Measurements from ENCODE around the gene LRIG2.
"Not testable (repeated sequence)": the region's sequence is repeated elsewhere in the genome, so short reads cannot be mapped to it uniquely, and the experiment has no call there.

The LRIG2 gene, protein sequence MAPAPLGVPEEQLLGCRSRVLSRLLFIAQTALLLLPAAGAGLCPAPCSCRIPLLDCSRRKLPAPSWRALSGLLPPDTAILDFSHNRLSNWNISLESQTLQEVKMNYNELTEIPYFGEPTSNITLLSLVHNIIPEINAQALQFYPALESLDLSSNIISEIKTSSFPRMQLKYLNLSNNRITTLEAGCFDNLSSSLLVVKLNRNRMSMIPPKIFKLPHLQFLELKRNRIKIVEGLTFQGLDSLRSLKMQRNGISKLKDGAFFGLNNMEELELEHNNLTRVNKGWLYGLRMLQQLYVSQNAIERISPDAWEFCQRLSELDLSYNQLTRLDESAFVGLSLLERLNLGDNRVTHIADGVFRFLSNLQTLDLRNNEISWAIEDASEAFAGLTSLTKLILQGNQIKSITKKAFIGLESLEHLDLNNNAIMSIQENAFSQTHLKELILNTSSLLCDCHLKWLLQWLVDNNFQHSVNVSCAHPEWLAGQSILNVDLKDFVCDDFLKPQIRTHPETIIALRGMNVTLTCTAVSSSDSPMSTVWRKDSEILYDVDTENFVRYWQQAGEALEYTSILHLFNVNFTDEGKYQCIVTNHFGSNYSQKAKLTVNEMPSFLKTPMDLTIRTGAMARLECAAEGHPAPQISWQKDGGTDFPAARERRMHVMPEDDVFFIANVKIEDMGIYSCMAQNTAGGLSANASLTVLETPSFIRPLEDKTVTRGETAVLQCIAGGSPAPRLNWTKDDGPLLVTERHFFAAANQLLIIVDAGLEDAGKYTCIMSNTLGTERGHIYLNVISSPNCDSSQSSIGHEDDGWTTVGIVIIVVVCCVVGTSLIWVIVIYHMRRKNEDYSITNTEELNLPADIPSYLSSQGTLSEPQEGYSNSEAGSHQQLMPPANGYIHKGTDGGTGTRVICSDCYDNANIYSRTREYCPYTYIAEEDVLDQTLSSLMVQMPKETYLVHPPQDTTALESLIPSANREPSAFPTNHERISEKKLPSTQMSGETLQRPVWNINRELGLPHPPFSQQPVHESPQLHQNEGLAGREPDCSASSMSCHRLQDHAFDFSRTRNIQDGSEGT

DNA sequence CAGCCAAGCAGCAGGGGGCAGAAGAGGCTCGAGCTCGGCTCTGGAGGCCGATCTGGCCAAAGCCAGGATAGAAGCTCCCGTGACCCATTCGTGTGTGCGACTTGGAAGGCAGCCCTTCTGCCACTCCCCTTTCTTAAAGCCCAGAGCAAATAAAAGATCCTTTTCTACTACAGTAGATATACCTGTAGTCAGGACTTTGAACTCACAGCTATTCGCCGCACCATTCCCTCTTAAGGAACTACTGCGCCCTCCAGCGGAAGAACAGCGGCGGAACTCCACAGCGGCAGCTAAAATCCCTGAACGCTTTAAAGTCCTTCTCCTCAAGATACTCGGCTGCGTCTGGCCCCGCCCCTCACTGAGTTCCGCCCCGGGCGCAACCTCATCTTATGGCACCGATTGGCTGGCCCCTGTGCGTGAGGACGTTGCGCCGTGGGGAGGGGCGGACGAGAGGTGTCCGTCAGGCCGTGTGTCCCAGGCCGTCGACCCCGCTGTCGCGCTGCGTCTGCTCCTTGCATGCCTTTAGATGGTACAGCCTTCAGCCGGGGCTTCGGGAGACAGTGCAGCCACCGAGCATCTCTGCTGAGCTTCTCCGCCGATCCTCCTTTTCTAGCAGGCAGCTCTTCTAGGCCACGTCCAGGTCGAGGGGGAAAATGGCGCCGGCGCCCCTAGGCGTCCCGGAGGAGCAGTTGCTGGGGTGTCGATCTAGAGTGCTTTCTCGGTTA lies at the start of gene LRIG2:
Gene LRIG2, plus strand, starts transcription at position 442 of the 722 bp plus-strand sequence. Its CDS starts 209 bp downstream, at position 651.
- peak; percentile 97 for DNase-seq (ENCODE audit: low spot score)

DNA sequence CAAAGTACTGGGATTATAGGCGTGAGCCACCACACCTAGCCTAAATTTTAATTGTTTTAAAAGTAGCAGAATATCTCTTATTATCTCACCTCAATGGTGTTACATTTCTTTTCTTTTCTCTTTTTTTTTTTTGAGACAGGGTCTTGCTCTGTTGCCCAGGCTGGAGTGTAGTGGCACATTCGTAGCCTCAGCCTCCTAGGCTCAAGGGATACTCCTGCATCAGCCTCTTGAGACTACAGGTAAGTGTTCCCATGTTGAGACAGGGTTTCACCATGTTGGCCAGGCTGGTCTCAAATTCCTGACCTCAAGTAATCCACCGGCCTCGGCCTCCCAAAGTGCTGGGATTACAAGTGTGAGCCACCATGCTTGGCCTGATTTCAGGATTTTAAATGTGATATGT lies 49.7 kb upstream of the LRIG2 start:
- not testable (repeated sequence) for DNase-seq (ENCODE audit: low spot score)

DNA sequence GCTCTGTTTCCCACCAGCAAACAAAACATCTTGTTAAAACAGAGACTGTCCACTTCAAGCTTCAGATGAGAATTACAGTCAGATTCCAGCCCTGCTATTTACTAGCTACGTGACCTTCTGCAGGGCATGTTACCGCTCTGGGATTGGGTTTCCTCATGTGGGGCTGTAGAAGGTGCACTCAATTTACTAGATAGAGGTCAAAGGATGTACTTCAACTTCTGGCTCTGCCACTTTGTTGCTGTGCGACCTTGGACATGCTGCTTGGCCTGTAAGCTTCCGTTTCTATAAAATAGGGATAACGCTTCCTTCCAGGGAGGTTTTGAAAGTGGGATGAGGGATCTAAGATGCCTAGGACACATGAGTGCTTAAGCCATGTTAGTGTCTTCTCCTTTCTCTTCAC lies 46.0 kb upstream of the LRIG2 start:
- DNase-seq (ENCODE audit: low spot score) = no peak

DNA sequence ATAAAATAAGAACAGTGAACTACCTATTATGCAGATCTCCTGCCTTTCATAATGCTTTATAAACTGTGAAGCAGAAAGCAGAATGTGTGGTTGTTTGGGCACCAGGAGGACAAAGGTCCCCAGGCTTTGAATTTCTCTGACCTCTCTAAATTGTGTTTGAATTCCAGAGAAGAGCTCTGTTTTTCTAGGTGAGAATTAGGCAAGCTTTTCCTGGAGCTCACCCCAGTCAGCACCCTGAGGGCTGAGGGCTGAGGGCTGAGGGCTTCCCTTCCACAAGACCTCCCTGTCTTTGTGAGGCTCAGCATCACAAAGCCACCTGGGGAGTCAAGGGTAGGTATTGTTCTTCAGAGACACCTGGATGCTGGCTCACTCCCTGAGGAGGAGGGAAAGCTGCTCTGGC lies 45.5 kb upstream of the LRIG2 start:
- no peak for DNase-seq (ENCODE audit: low spot score)

DNA sequence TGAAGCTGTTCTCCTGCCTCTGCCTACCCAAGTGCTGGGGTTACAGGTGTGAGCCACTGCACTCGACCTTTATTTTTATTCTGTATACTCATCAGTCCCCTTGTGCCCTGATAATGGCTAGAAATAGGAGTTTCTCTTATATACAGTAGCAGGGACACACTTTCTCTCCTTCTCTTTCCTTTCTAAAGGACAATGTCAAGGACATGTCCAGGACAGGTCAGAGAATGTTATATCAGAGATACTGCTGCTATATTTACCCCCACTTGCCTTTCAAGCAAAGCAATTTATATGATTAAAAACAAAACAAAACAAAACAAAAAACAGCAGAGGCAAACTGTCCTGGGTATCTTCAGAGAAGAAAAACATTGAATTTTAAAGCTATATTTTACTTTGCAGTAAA lies 43.2 kb upstream of the LRIG2 start:
- no peak for DNase-seq (ENCODE audit: low spot score)

DNA sequence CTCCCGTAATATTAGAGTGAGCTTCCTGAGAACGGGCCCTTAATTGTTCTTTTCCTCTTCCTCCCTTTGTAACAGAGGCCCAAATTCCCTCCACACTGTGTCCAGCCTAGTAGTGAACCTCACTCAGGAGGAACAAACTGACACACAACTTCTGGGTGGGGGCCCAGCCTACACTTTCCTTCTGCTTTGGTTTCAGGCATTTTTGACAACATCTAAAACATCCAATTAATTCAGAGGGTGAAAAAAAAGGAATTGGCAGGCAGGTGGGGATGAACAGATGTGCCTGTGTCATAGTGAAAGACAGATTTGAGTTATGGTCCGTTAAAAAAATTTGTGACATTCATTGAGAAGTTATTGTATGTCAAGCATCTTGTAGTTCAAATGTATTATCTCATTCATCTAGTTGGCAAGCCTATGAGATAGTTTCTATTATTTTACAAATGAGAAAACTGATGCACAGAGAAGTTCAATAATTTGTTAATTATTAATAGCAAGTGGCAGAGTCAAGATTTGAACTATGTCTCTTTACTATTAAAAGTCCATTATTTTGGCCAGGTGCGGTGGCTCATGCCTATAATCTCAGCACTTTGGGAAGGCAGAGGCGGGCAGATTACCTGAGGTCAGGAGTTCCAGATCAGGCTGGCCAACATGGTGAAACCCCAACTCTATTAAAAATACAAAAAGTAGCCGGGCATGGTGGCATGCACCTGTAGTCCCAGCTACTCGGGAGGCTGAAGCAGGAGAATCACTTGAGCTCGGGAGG lies 41.6 kb upstream of the LRIG2 start:
- no peak for DNase-seq (ENCODE audit: low spot score)

DNA sequence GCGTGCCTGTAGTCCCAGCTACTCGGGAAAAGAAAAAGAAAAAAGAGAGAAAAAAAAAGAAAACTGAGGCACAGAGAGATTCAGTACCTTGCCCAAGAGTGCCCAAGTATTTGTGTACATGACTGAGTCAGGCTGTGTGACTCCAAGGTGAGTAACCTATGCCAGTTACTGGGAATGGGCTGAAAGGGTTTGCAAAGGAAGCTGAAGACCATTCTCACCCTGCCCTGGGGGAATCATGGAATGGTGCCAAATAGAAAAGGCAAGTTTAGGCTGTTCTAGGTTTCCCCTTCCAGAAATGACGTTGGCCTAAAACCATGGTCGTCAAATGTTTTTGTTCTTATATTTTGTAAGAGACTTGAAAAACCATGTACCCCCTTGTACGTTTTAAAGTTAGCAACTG lies 37.9 kb upstream of the LRIG2 start:
- no peak for DNase-seq (ENCODE audit: low spot score)

DNA sequence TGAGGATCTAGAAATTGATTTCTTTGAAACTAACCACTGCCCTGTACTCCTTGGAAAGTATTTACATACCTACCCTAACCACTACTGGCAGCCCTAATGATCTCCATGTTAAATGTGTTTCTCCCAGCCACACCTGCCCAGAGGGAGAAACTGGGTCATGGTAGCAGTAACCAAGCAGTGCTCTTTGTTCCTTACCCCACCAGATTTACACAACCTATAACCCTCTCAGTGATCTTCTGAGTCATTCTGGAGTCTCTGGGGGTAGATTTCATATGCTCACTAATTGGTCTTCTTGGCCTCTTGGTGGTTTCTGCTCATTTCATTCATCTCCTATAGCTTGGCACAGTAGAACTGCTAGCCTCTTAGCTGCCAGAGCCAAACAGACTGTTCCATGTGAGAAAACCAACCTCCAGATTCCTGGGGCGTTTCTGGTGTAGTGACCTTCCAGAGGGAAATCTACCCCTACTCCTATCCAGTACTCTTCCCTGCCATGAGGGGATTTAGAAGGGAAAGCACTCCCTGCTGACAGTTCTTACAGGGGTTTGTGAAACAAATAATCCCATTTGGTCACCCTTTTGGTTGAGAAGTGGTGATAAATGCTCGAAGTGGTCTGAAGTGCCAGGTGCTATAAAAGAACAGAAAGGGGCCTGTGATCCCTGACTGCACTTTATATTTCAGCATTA lies 36.2 kb upstream of the LRIG2 start:
- no peak for DNase-seq (ENCODE audit: low spot score)

DNA sequence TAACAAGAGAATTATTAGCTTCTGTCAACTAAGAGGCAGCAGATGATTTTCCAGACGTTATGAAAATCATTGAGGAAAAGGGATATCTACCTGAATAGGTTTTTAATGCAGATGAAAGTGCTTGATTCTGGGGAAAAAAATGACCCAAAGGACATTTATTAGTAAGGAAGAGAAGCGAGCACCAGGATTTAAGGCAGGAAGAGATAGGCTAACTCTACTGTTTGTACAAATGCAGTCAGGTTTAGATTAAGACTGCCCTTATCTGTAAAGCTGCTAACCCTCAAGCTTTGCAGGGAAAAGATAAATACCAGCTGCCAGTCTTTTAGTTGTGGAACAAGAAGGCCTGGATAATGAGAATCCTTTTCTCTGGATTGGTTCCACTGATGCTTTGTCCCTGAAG lies 33.0 kb upstream of the LRIG2 start:
- no peak for DNase-seq (ENCODE audit: low spot score)

DNA sequence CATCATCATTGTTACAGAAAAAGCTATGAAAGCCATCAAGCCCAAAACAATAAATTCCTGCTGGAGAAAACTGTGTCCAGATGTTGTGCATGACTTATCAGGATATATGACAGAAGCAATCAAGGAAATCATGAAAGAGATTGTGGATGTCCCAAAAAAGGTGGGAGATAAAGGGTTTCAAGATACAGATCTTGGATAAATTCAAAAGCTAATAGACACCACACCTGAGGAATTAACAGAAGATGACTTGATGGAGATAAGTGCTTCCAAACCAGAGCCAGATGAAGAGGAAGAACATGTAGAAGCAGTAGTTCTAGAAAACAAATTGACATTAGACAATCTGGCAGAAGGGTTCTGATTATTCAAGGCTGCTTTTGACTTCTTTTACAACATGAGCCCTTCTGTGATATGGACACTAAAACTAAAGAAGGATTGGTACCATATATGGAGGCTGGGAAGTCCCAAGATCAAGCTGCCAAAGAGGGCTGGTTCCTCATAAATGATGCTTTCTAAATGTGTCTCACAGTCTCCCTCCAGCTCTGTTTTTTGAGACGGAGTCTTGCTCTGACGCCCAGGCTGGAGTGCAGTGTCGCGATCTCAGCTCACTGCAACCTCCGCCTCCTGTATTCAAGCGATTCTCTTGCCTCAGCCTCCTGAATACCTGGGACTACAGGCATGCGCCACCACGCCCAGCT lies 32.1 kb upstream of the LRIG2 start:
- no peak for DNase-seq (ENCODE audit: low spot score)

DNA sequence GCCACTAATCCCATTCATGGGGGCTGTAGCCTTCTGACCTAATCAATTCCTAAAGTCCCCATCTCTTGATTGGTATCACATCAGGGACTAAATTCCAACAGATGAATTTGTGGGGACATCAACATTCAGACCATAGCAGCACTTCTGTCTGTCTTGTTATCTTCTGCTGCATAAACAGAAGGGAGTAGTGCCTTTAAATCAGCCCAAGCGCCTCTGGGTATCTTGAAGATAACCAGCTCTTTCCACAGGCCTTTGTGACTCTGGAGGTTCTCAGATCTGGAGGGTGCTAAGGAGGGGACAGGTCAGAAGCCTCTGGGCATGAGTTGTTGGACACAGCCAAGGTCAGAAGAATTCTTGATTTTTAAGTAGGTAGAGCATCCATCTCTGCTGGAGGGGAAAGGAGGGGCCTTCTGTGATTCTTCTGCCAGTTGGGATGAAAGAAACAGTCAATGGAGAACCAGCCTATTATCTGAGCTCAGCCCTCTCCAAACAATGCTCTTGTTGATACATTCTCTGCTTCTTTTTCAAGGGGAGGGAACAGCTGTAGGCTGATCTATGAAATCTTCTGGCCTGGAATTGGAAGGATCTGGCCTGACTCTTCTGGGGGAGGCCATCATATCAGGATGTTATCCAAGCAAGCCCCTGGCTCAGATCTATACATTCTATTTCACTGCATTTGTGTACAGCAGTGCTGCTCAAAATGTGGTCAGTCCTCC lies 31.3 kb upstream of the LRIG2 start:
- DNase-seq (ENCODE audit: low spot score) = no peak

DNA sequence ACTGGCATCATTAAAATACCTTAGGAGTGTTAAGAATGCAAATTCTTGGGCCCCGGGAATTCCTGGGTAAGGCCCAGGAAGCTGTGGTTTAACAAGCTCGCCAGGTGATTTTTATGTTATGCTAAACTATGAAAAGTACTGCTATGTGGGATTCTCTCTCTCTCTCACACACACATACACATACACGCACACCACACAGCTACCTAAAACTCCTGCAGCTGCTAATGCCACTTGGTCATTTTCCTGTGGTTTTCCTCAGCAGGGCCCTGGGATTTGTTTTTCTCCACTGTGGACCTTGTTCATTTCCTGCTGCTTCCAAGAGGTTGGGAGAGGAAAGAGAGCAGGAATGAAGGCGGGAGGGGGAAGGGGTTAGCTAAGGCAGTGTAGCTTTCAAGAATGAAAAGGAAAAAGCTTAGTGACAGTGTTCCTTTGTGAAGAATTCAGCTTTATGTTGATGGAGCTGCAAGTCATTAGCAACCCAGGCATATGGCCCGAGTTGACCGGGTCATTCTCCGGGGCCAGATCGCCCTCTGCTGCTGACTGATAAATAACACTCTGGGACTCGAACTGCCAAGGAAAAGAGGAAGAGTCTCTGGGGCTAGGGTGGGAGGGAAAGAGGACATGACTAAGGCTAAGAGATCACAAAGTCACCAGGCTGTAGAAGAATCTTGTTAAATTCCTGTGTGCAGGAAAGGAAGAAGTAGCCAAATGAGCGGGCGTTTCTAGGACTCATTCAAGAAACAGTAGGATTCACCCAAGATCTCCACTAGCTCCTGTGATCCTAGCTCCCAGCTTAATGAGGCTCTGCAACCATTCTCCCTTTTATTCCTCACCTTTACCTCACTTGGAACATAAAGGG lies 30.5 kb upstream of the LRIG2 start:
- peak; percentile 38 for DNase-seq (ENCODE audit: low spot score)

DNA sequence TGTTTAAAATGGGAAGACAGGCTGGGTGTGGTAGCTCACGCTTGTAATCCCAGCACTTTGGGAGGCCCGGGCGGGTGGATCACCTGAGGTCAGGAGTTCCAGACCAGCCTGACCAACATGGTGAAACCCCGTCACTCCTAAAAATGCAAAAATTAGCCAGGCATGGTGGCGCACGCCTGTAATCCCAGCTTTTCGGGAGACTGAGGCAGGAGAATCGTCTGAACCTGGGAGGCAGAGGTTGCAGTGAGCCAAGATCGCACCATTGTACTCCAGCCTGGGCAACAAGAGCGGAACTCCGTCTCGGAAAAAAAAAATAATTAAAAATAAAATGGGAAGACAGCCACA lies 29.9 kb upstream of the LRIG2 start:
- not testable (repeated sequence) for DNase-seq (ENCODE audit: low spot score)

DNA sequence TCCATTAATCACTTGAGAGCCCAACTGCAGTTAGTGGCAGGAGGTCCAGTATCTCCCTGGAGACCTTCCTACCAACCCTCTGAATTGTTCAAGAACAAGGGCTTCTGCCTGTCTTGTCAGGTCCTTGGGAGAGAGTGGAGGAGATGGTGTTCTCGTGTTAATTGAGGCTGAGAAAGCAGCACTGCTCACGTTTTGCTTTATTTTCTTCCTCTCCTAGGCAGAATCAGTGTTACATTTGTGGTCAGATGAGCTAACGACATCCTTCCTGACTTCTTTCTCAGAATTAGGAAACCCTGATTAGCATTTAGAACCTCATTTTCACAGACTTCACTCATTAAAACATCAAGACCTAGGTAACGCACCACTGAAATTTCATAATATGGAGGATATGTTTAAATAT lies 26.4 kb upstream of the LRIG2 start:
- peak; percentile 59 for DNase-seq (ENCODE audit: low spot score)

DNA sequence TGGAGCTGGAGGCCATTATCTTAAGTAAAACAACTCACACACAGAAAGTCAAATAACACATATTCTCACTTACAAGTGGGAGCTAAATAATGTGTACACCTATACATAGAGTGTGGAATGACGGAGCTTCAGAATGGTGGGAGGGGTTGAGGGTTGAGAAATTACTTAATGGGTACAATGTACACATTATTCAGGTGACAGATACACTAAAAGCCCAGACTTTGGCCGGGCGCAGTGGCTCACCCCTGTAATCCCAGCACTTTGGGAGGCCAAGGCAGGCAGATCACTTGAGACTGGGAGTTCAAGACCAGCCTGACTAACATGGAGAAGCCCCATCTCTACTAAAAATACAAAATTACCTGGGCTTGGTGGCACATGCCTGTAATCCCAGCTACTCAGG lies 24.9 kb upstream of the LRIG2 start:
- DNase-seq (ENCODE audit: low spot score) = no peak

DNA sequence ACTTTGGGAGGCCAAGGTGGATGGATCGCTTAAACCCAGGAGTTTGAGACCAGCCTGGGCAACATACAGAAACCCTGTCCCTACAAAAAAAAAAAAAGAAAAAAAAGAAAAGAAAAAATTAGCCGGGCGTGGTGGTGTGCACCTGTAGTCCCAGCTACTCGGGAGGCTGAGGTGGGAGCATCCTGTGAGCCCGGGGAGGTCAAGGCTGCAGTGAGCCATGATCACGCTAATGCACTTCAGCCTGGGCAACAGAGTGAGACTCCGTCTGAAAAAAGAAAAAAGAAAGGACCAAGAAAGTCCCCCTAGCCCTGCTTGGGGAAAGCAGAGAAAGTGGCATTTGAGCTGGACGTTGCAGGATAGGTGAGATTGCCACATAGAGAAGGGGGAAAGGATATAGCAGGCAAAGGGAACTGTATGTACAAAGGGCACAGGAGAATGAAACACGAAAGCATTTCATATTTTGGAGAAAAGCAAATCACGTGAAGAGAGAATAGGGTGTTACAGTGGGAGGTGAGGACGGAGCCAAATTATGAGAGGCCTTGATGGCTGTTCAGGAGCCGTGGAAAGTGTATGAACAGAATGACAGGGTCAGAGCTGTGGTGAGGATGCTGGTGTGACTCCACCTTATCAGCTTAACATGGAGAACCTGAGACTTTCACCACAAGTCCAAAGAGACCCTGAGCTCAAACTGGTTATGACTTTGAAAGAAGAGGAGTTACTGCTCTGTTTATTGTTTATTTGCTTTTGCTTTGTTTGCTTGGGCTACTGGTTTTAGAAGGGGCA lies 19.5 kb upstream of the LRIG2 start:
- no peak for DNase-seq (ENCODE audit: low spot score)

DNA sequence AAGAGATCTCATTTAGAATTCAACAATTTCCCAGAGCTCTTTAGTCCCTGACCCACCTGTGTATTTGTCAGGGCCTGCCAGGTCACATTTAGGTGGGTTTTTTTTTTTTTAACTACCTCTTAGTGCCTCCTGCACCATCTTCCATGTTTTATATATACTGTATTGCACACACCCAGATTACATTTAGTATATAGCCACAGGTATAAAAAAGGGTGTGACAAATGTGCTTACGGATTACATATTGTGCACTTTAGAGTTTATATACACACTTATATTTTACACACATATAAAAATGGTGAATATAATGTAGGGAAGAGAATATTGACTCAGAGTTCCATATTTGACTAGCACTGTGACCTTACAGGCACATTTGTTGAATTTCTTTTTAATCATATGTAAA lies 17.4 kb upstream of the LRIG2 start:
- DNase-seq (ENCODE audit: low spot score) = no peak

DNA sequence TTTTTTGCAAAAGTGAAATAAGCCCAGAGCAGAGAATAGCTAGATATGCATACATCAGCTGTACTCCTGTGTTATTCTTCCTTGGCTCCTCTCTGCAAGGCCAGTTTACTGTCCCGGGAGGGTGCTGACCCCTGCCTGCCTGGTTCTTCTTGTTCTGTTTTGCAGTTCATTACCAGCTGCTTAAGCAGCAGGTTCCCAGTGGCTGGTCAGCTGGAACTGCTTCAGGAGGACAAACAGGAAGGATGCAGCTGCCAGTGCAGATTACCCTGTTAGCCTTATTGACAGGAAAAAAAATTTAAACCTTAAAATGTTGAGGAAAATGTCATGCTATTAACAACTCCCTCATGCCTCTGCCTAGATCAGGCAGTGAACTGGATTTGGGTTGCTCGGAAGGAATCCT lies 16.0 kb upstream of the LRIG2 start:
- no peak for DNase-seq (ENCODE audit: low spot score)
